A549 treated with DMSO at 1 μM for 4 hours (cell line): ENCODE data around the gene KRTAP17-1. TPM values are rescaled to one million over a fixed set of nuclear protein-coding genes. Genes with fewer than 3 reads are reported as not detected.

Source experiments
- total RNA-seq: library from RNA; stranded (reverse); fragments of 200-300 nt; extraction: Qiagen RNA extraction; gene quantifications from 5 replicates; pipeline ENCODE4 v1.2.3, GENCODE V29; 2022; ENCODE audit warnings: low read depth

KRTAP17-1 gene
- total RNA-seq = not detected in 5 replicates

GRCh38 chr17:41315204-41315794 lies at the start of gene KRTAP17-1:
Gene KRTAP17-1, minus strand, starts transcription at chr17:41315710. Its CDS starts 60 bp downstream, at chr17:41315650.

GRCh38 chr17:41350381-41350878 lies 34.9 kb upstream of the KRTAP17-1 start, which contains the start of gene KRT33A:
Gene KRT33A, minus strand, starts transcription at chr17:41350828. Its CDS starts 61 bp downstream, at chr17:41350767.

GRCh38 chr17:41308918-41309359 lies 6.6 kb downstream of the KRTAP17-1 start, which contains the start of gene KRTAP16-1:
Gene KRTAP16-1, minus strand, starts transcription at chr17:41309309. Its CDS starts 56 bp downstream, at chr17:41309253.

GRCh38 chr17:41301916-41302901 lies 13.3 kb downstream of the KRTAP17-1 start, which contains the start of gene KRTAP29-1:
Gene KRTAP29-1, minus strand, starts transcription at chr17:41302851. Its CDS starts 0 bp downstream, at chr17:41302851.

DNA sequence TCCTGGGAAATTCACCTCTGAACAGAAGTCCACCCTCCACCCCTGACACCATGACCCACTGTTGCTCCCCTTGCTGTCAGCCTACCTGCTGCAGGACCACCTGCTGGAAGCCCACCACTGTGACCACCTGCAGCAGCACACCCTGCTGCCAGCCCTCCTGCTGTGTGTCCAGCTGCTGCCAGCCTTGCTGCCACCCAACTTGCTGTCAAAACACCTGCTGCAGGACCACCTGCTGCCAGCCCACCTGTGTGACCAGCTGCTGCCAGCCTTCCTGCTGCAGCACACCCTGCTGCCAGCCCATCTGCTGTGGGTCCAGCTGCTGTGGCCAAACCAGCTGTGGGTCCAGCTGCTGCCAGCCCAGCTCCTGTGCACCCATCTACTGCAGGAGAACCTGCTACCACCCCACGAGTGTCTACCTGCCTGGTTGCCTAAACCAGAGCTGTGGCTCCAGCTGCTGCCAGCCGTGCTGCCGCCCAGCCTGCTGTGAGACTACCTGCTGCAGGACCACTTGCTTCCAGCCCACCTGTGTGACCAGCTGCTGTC lies 39.8 kb downstream of the KRTAP17-1 start, which contains the start of gene KRTAP9-7:
Gene KRTAP9-7, plus strand, starts transcription at position 51 of the 543 bp plus-strand sequence. Its CDS starts 0 bp downstream, at position 51.

GRCh38 chr17:41265078-41265477 lies 50.4 kb downstream of the KRTAP17-1 start, which contains the start of gene KRTAP9-6:
Gene KRTAP9-6, plus strand, starts transcription at chr17:41265378. Its CDS starts 0 bp downstream, at chr17:41265378.

Other genes starting within 250 kb of the KRTAP17-1 start
- gene KRTAP2-4, start 249.8 kb downstream of the KRTAP17-1 start, total RNA-seq = not detected in 5 replicates
- not detected in 5 replicates for gene KRTAP4-7, start 231.6 kb downstream of the KRTAP17-1 start, total RNA-seq
- not detected in 5 replicates for gene KRTAP4-8, start 217.6 kb downstream of the KRTAP17-1 start, total RNA-seq
- gene KRTAP4-16, start 213.5 kb downstream of the KRTAP17-1 start, total RNA-seq = not detected in 5 replicates
- gene KRTAP4-9, start 210.3 kb downstream of the KRTAP17-1 start, total RNA-seq = 0.20 TPM in 1 of 5 replicates, not detected in the others
- not detected in 5 replicates for gene KRTAP4-11, start 197.3 kb downstream of the KRTAP17-1 start, total RNA-seq
- not detected in 5 replicates for gene KRTAP4-12, start 191.5 kb downstream of the KRTAP17-1 start, total RNA-seq
- not detected in 5 replicates for gene KRTAP4-6, start 175.2 kb downstream of the KRTAP17-1 start, total RNA-seq
- not detected in 5 replicates for gene KRTAP4-5, start 165.9 kb downstream of the KRTAP17-1 start, total RNA-seq
- not detected in 5 replicates for gene KRTAP4-4, start 155.0 kb downstream of the KRTAP17-1 start, total RNA-seq
- gene KRTAP4-3, start 147.5 kb downstream of the KRTAP17-1 start, total RNA-seq = not detected in 5 replicates
- gene KRTAP4-2, start 137.5 kb downstream of the KRTAP17-1 start, total RNA-seq = not detected in 5 replicates
- 0.15 to 0.30 TPM (median 0.20 TPM) in 4 of 5 replicates, not detected in the other for gene KRTAP4-1, start 130.8 kb downstream of the KRTAP17-1 start, total RNA-seq
- gene KRTAP9-1, start 125.8 kb downstream of the KRTAP17-1 start, total RNA-seq = not detected in 5 replicates
- not detected in 5 replicates for gene KRTAP9-2, start 89.1 kb downstream of the KRTAP17-1 start, total RNA-seq
- gene KRTAP9-3, start 83.3 kb downstream of the KRTAP17-1 start, total RNA-seq = not detected in 5 replicates
- gene KRTAP9-8, start 77.7 kb downstream of the KRTAP17-1 start, total RNA-seq = not detected in 5 replicates
- not detected in 5 replicates for gene KRTAP9-4, start 66.0 kb downstream of the KRTAP17-1 start, total RNA-seq
- not detected in 5 replicates for gene KRTAP9-9, start 60.3 kb downstream of the KRTAP17-1 start, total RNA-seq
- gene KRTAP9-6, start 50.3 kb downstream of the KRTAP17-1 start, total RNA-seq = not detected in 5 replicates
- not detected in 5 replicates for gene KRTAP9-7, start 40.0 kb downstream of the KRTAP17-1 start, total RNA-seq
- not detected in 5 replicates for gene KRTAP29-1, start 12.9 kb downstream of the KRTAP17-1 start, total RNA-seq
- gene KRTAP16-1, start 6.4 kb downstream of the KRTAP17-1 start, total RNA-seq = not detected in 5 replicates
- gene KRT33A, start 35.1 kb upstream of the KRTAP17-1 start, total RNA-seq = not detected in 5 replicates
- gene KRT33B, start 54.1 kb upstream of the KRTAP17-1 start, total RNA-seq = 0.07 to 0.28 TPM (median 0.15 TPM) in 3 of 5 replicates, not detected in the others
- 0.29 to 0.53 TPM (median 0.49 TPM) in 5 replicates for gene KRT34, start 66.6 kb upstream of the KRTAP17-1 start, total RNA-seq
- not detected in 5 replicates for gene KRT31, start 81.9 kb upstream of the KRTAP17-1 start, total RNA-seq
- not detected in 5 replicates for gene KRT37, start 108.9 kb upstream of the KRTAP17-1 start, total RNA-seq
- not detected in 5 replicates for gene KRT38, start 125.3 kb upstream of the KRTAP17-1 start, total RNA-seq
- not detected in 5 replicates for gene KRT32, start 151.7 kb upstream of the KRTAP17-1 start, total RNA-seq
- not detected in 5 replicates for gene KRT35, start 165.4 kb upstream of the KRTAP17-1 start, total RNA-seq
- not detected in 5 replicates for gene KRT36, start 174.2 kb upstream of the KRTAP17-1 start, total RNA-seq
- gene KRT13, start 189.9 kb upstream of the KRTAP17-1 start, total RNA-seq = 0.08 to 0.19 TPM (median 0.16 TPM) in 4 of 5 replicates, not detected in the other
- gene KRT15, start 203.2 kb upstream of the KRTAP17-1 start, total RNA-seq = 2.6 to 6.5 TPM (median 5.1 TPM) in 5 replicates
- 41.3 to 68.5 TPM (median 54.7 TPM) in 5 replicates for gene KRT19, start 212.6 kb upstream of the KRTAP17-1 start, total RNA-seq